GM19452 (cell line): ENCODE measurements around the gene TSPAN3.

Source experiments
- ATAC-seq: cut with Tn5 transposase; IDR thresholded peaks from one replicate; pipeline ENCODE4 v1.9.1; 2021; ENCODE audit not compliant: unreplicated experiment

TSPAN3 gene

DNA sequence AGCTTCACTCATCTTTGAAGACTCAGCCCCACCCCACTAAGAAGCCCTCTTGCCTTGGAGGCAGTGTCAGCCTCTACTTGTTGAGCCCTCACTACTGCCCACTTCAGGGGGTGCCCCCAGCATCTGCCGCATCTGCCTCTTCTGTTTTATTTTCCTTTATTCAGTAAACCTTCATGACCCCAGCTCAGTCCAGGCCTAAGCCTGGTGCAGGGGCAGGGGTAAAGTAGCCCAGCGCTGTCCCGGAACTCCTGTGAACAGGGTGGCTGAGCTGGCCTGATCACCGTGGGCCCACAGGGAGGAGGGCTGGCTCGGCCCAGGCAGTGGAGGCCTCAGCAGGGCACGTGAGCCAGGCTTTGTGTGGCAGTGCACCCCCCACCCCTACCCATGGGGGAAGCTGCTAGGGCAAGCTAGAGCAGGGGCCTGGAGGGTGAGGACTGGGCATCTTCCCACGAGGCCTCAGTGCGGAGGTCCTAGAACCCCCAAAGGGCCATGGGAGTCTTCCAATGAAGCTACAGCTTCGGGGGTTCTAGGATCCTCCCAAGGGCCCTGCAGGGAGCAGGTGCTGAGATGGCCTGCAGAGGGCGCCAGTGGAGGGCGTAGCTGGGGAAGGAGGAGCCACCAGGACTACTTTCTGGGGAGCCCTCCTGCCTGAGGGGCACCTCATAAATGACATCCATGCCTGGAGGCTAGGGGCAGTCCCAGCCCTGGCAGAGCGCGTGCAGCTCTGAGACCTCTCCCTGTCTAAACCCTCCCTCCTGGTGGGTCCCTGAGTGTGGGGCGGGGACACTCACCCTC, 36.0 kb downstream of the TSPAN3 start:
- no peak for ATAC-seq

DNA sequence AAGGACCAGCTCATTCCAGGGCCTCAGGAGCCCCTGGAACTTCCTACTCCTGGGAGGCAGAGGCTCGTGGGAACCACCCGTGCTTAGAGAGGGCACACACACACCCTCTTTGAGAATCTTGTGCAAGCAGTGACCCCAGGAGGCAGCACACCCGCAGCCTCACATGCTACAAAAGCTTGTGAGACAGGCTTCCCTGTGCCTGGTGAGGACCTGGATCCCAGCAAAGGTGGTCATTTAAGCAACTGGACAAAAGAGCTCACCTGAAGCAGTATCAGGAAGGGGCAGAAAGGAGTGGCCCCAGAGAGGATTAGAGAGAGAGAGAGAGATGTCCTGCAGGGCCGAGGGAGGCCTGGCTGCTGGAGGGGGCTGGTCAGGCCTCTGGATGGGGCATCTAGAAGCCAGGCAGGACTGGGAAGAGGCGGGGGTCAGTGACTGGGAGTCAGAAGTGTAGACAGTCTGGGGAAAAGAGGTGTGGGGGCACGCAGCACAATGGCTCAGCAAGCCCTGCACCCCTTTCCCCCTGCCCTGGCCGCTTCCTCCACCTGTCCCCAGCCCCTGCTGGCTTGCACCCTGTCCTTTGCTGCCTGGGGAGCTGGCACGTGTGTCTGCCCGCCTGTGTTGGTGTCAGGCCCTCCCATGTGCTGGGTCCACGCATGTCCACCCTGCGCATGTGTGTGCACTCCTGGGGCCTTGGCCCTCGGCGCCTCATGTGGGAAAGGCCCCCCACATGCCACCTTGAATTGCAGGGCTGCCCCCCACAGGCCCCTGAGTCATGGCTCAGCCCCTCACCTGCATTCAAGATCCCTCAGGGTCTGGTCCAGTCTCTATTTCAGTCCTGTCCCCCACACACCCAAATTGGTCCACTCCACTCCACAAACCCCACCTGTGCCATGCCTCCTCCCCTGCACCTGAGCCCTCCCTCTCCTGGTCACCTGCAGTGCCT, 36.9 kb downstream of the TSPAN3 start:
- ATAC-seq, result no peak

DNA sequence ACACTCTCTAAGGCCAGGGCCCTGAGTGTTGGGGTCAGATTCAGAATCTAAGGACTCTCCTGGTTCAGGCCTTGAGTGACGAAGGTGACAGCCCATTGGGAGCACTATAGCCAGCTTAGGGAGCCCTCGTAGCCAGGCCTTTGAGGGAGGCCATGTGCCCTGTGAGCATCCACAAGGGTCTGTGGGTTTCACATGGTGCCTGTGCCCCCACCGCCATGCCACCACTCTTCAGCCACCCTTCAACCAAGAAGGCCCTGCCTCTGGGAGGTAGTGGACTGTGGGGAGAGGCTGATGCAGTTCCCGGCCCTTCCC, 37.5 kb downstream of the TSPAN3 start:
- ATAC-seq, result no peak

DNA sequence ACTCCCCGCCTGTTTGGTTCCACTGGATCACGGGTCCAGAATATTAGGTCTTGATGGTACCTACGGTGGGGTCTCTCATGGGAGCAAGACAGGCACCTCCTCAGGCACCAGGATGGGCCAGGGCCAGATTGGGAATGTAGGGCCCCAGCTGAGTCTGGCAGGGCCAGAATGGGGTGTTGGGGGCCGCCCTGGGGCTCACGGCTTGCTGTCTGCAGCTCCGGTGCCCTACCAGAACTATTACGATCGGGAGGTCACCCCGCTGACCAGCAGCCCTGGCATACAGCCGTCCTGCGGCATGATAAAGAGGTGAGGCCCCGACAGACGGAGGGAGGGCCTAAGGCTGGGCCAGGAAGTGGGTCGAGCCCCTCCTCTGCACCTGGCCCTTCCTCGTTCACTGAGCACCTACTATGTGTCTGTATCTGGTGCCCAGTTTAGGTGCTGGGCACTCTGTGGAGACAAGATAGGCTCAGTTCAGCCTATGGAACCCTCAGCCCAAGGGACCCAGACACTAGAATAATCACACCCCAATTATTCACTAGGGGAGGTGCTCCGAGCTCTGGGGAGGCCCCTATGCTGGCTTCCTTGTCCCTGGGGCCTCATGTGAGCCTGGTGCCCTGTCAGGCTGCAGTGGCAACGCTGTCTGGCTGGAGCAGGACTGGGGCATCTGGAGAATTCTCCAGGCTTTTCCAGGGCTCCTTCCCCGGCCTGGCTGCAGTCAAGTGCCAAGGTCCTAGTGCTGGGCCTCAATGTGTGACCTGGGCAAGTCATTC, 38.1 kb downstream of the TSPAN3 start:
- no peak for ATAC-seq

- ATAC-seq, result no peak
Observed at GRCh38 chr15:77032052-77032646, 38.8 kb downstream of the TSPAN3 start.

DNA sequence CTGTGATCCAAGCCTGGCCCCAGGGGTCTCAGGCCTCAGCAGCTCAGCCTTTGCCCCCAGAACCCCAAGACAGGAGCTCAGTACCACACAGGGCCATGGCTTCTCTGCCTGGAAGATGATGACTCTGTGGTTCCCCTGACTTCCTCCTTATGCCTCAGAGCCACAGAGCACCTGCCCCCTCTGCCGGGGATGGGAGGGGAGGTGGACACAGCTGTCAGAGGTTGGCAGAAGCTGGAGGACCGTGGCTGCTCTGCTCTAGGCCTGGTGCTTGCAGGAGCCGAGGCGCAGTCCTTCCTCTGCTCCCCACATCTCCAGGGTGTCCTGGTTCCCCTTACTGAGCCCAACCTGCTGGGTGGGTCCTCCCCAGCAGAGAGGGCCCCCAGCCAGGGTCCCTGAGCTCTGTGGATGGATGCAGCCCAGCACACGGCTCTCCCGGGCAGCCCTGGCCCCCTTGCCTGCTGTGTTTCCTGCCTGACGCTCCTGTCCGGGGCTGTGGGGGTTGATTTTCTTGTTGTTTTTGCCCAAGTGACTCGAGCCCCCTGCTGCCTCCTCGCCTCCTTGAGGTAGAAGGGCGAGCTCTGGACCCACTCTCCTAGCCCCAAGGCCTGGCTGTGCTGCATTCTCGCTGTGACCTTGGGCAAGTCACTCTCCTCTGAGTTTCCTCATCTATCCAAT, 39.4 kb downstream of the TSPAN3 start:
- no peak for ATAC-seq

DNA sequence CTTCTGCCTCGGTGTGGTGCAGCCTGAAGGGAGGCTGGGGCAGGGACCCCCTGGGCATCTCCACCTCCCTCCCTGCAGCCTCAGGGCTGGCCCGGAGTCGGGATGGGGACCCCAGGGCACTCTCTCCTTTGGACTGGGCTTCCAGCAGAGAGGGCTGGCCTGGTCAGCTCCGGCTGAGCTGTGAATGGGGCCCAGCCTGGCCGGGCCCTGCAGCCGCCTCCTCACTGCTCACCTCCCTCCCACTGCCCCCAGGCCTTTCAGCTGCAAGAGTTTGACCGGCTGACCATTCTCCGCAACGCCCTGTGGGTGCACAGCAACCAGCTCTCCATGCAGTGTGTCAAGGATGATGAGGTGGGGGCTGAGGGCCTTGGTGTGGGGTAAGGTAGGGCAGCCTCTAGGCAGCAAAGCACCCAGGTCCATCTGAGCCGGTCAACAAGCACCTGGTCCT, 40.0 kb downstream of the TSPAN3 start:
- ATAC-seq, result no peak

DNA sequence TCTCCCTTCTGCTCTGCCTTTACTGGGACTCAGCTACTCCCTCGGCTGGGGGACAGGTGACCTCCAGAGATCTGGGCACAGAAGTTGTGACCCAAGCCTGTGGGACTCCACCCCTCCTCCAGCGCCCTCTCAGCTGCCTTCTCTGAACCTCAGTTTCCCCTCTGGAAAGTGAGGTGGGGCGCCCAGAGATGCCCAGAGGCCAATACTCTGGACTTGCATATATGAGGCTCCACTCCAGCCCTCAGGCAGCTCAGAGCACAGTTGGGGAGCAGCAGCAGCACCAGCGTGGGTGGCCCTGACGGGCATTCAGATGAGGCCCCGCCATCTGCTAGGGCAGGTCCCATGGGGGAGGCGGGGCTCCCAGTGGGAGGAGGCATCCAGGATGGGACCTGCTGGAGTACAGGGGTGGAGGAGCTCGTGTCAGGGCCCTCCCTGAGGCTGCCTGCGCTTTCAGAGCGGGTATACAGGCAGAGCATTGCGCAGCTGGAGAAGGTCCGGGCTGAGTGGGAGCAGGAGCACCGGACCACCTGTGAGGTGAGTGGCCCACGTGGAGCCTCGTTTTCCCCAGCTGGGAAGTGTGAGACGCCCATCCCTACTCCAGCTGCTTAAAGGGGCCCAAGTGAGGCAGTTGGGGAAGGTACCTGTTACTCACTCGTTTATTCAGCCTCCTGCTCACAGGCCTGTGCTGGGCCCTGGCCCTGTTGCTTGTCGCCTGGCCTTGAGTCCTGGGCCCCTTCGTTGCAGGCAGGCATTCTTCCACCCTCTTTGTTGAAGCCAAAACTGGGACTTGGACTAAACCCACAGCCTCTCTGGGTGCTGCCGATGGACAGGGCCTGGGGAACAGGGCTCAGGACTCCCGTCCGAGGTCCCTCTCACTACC, 40.6 kb downstream of the TSPAN3 start:
- no peak for ATAC-seq

DNA sequence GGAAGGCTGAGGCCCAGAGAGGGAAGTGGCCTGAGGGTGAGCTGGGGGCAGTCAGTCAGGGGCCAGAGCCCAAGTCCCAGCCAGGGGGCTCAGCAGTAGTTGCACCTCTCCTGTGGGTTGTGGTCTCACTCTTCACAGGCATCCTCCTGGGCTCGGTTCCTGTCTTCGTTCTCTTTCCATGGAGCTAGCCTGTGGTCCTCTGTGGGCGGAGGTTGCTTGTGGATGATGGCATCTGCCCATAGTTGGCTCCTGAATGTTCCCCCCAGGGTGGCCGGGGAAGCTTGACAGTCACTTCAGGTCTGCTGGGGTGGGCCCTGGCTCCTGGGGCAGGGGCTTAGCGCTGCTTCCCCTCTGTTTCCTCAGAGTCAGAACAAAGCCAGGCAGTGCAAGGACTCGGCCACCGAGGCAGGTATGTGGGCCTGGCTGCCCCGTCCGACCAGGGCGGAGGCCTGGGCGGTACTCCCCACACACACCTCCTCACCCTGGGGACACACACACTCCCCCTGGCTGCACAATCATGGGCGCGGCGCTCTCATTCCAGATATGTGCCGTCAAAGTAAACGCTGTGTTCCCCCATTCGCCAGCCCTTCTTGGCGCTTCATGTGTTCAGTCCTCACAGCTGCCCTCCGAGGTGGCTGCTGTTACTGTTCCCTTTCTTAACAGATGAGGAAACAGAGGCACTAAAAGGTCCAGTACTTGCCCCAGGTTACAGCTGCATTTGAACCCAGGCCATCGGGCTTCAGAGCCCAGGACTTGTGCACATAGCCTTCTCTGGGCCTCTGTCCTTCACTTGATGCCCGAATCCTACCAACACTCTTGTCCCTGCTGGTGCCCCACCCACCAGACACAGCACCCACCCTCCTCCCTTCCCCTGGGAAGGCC, 41.5 kb downstream of the TSPAN3 start:
- ATAC-seq, result no peak

- ATAC-seq, result no peak
Observed at GRCh38 chr15:77028451-77029165, 42.3 kb downstream of the TSPAN3 start.

DNA sequence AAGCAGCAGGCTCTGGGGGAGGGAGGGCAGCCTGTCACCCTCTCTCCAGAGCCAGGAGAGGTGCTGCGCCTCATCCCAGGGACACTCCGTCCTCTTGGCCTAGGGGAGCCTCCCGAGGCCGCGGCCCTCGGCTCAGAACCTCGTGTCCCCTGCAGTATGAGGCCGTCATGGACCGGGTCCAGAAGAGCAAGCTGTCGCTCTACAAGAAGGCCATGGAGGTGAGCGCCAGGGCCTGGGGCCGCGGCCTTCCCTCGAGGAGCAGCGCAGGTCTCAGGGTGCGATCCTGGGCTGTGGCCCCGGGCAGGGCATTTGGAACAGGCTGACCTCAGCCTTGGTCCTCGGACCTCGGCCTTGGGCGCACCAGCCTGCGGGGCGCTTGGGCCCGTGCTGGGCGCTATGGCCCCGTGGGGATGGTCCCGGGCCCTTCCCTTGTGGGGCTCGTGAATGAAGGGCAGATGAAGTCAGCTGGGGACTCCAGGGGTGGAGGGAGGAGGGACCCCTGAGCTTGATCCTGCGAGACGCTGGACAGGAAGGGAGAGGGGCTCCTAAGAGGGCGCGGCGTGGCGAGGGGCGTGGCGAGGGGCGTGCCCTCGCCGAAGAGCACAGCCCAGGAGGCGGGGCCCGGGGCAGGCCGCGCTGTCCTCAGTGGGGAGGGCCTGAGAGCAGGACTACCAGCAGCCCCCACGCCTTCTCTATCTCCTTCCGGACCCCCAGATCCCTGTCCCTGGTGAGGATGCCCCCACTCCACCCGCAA, 43.0 kb downstream of the TSPAN3 start:
- ATAC-seq, result no peak

- no peak for ATAC-seq
Observed at GRCh38 chr15:77027111-77027696, 43.7 kb downstream of the TSPAN3 start.

- no peak for ATAC-seq
Observed at GRCh38 chr15:77026501-77027110, 44.3 kb downstream of the TSPAN3 start.

GRCh38 chr15:77025941-77026411, 44.9 kb downstream of the TSPAN3 start:
- ATAC-seq, result no peak

DNA sequence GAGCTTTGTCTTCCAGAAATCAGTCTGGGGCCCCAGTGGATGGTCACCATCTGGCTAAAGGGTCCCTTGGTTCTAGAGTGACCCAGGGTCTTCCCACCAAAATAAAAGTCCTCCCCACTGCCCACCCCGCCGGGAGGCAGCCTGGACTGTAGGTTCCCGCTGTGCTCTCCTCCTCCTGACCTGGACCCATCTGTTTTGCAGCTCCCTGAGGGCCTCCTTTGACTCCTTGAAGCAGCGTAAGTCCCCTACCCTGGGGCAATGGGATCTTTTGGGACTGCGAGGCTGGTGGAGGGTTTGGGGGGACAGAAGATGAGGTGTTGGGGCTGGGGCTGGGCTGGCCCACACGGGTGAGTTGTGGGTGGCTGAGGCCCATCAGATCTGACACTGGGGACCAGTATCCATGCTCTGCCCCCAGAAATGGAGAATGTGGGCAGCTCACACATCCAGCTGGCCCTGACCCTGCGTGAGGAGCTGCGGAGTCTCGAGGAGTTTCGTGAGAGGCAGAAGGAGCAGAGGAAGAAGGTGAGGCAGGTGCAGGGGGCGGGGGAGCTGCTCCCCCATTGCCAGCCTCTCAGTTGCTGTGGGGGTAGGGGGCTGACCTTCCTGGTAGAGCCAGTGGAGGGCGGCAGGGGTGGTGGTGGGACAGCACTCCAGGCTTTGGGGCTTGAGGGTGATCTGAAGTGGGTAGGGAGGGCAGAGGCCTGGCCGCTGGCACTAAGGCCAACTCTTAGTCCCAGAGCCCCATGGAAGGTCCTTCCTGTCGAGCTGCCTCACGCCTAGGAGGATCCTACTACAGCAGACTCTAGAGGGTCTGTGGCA, 45.6 kb downstream of the TSPAN3 start:
- no peak for ATAC-seq
